ENCODE data around the gene ITGAL.

- TF ChIP-seq CTCF (IDR thresholded peaks at IDR 0.05) (no peak), POLR2A (IDR thresholded peaks at IDR 0.05) (no peak)
These were observed 22.2 kb downstream of the ITGAL start for GRCh38 chr16:30494709-30495108.
